Activated CD4-positive, alpha-beta memory T cell treated with anti-CD3 and anti-CD28 coated beads, Interleukin-2, amount 10 ng/mL, durations not matched to agents 7 days and 5 days (primary cell): Measurements from ENCODE around the gene XPNPEP1. TPM values are rescaled to one million over a fixed set of nuclear protein-coding genes. Genes with fewer than 3 reads are reported as not detected.

Source experiments
- CTCF ChIA-PET: fragments of 350-600 bp; sonication (Branson Sonifier 250); formaldehyde crosslinking; loops from one replicate; lab custom pipeline; 2021; ENCODE audit warnings: antibody characterized with exemption, inconsistent platforms; lab: Charles Lee
- POLR2A ChIA-PET: fragments of 350-600 bp; sonication (Branson Sonifier 250); formaldehyde crosslinking; loops from one replicate; lab custom pipeline; 2021; ENCODE audit warnings: antibody characterized with exemption; lab: Charles Lee
- DNase-seq: peaks from one replicate; pipeline ENCODE4 v3.0.0-alpha.2; 2020
- H3K27ac Mint-ChIP-seq: one replicate; pipeline ENCODE4 v1.8.0; 2021; ENCODE audit warnings: mild to moderate bottlenecking, mixed read lengths
- H3K27me3 Mint-ChIP-seq: one replicate; pipeline ENCODE4 v1.8.0; 2021; ENCODE audit warnings: mixed read lengths
- H3K36me3 Mint-ChIP-seq: one replicate; pipeline ENCODE4 v1.8.0; 2021; ENCODE audit warnings: low read depth, mixed read lengths
- H3K4me1 Mint-ChIP-seq: one replicate; pipeline ENCODE4 v1.8.0; 2021; ENCODE audit warnings: mixed read lengths
- H3K4me3 Mint-ChIP-seq: one replicate; pipeline ENCODE4 v1.8.0; 2021; ENCODE audit warnings: mild to moderate bottlenecking, mixed read lengths
- H3K9me3 Mint-ChIP-seq: one replicate; pipeline ENCODE4 v1.8.0; 2021; ENCODE audit warnings: mixed read lengths
- total RNA-seq, 2 experiments: library from RNA; stranded (reverse); gene quantifications; one replicate each; pipeline ENCODE4 v1.2.3, GENCODE V29; 2021

Gene XPNPEP1
- total RNA-seq: 10 to 100 TPM; 78.7 to 90.3 TPM

- H3K27ac Mint-ChIP-seq: peak within 1 kb of the TSS; percentile 75
- CTCF ChIA-PET: interaction anchor here (1.1 to 1.3 kb wide), 2 partner anchors 14 to 39 kb away, joined by 3 read pairs; no protein-coding TSS in a partner anchor
- H3K27me3 Mint-ChIP-seq: peaks cover 5% of the 10 kb centered on the region
- no peaks in the 10 kb centered on the region for H3K9me3 Mint-ChIP-seq
- peak; percentile 87 for DNase-seq
- H3K4me1 Mint-ChIP-seq: peaks cover 52% of the 10 kb centered on the region
- POLR2A ChIA-PET: interaction anchor here (1.0 to 2.9 kb wide), 8 partner anchors 9 to 287 kb away, joined by 3 to 17 read pairs (median 4); no protein-coding TSS in a partner anchor
- H3K4me3 Mint-ChIP-seq: peak within 1 kb of the TSS; percentile 88
- peaks cover 23% of the 10 kb centered on the region for H3K36me3 Mint-ChIP-seq
Observed at GRCh38 chr10:109922976-109923921, at the start of gene XPNPEP1. XPNPEP1 (minus strand) TSS chr10:109923511; CDS start chr10:109923433, 78 bp downstream.

GRCh38 chr10:109972372-109973001 is 49.2 kb upstream of the XPNPEP1 start:
- no peak for DNase-seq
- H3K4me1 Mint-ChIP-seq: no peaks in the 10 kb centered on the region
- no peak overlapping the region for H3K4me3 Mint-ChIP-seq
- peaks cover 4% of the 10 kb centered on the region for H3K27me3 Mint-ChIP-seq
- H3K9me3 Mint-ChIP-seq: no peaks in the 10 kb centered on the region
- H3K36me3 Mint-ChIP-seq: no peaks in the 10 kb centered on the region
- H3K27ac Mint-ChIP-seq: no peak overlapping the region
- POLR2A ChIA-PET: no interaction called here
- CTCF ChIA-PET: interaction anchor here (1.0 kb wide), 1 partner anchor 89 kb away, joined by 3 read pairs; no protein-coding TSS in a partner anchor

- Mint-ChIP-seq H3K4me1 (no peaks in the 10 kb centered on the region), H3K9me3 (no peaks in the 10 kb centered on the region), H3K27ac (no peak overlapping the region), H3K4me3 (no peak overlapping the region), H3K27me3 (peaks cover 4% of the 10 kb centered on the region), H3K36me3 (no peaks in the 10 kb centered on the region)
- no peak for DNase-seq
- POLR2A ChIA-PET: interaction anchor here (0.6 kb wide), 1 partner anchor 239 kb away, joined by 3 read pairs; no protein-coding TSS in a partner anchor
- CTCF ChIA-PET: no interaction called here
Observed at GRCh38 chr10:109971634-109972033, 48.3 kb upstream of the XPNPEP1 start.

- Mint-ChIP-seq H3K27ac (no peak overlapping the region), H3K9me3 (no peaks in the 10 kb centered on the region), H3K27me3 (peaks cover 7% of the 10 kb centered on the region), H3K36me3 (no peaks in the 10 kb centered on the region), H3K4me1 (no peaks in the 10 kb centered on the region), H3K4me3 (no peak overlapping the region)
- CTCF ChIA-PET: no interaction called here
- DNase-seq: no peak
- POLR2A ChIA-PET: no interaction called here
Observed at GRCh38 chr10:109969760-109970346, 46.5 kb upstream of the XPNPEP1 start.

GRCh38 chr10:109968953-109969759 is 45.8 kb upstream of the XPNPEP1 start:
- peaks cover 2% of the 10 kb centered on the region for H3K4me1 Mint-ChIP-seq
- no peak overlapping the region for H3K27ac Mint-ChIP-seq
- ChIA-PET CTCF (interaction anchor here (0.7 to 1.2 kb wide), 3 partner anchors 11 to 85 kb away, joined by 3 to 5 read pairs (median 3); no protein-coding TSS in a partner anchor), POLR2A (no interaction called here)
- no peak overlapping the region for H3K4me3 Mint-ChIP-seq
- DNase-seq: no peak
- no peaks in the 10 kb centered on the region for H3K36me3 Mint-ChIP-seq
- H3K9me3 Mint-ChIP-seq: no peaks in the 10 kb centered on the region
- H3K27me3 Mint-ChIP-seq: peaks cover 7% of the 10 kb centered on the region

- ChIA-PET CTCF (interaction anchor here (1.0 to 1.2 kb wide), 2 partner anchors 10 to 13 kb away, joined by 3 read pairs; no protein-coding TSS in a partner anchor), POLR2A (no interaction called here)
- Mint-ChIP-seq H3K27ac (no peak overlapping the region), H3K36me3 (no peaks in the 10 kb centered on the region), H3K4me3 (no peak overlapping the region), H3K9me3 (no peaks in the 10 kb centered on the region), H3K4me1 (peaks cover 2% of the 10 kb centered on the region), H3K27me3 (peaks cover 7% of the 10 kb centered on the region)
- no peak for DNase-seq
Observed at GRCh38 chr10:109967739-109968088, 44.4 kb upstream of the XPNPEP1 start.

- no peak overlapping the region for H3K4me3 Mint-ChIP-seq
- no peak for DNase-seq
- no peak overlapping the region for H3K27ac Mint-ChIP-seq
- no peaks in the 10 kb centered on the region for H3K36me3 Mint-ChIP-seq
- peaks cover 4% of the 10 kb centered on the region for H3K4me1 Mint-ChIP-seq
- H3K27me3 Mint-ChIP-seq: peaks cover 7% of the 10 kb centered on the region
- ChIA-PET POLR2A (no interaction called here), CTCF (interaction anchor here (1.0 kb wide), 1 partner anchor 11 kb away, joined by 3 read pairs; no protein-coding TSS in a partner anchor)
- no peaks in the 10 kb centered on the region for H3K9me3 Mint-ChIP-seq
Observed at GRCh38 chr10:109966961-109967738, 43.8 kb upstream of the XPNPEP1 start.

- Mint-ChIP-seq H3K36me3 (no peaks in the 10 kb centered on the region), H3K9me3 (no peaks in the 10 kb centered on the region), H3K27me3 (peaks cover 4% of the 10 kb centered on the region), H3K4me1 (peaks cover 4% of the 10 kb centered on the region), H3K27ac (no peak overlapping the region), H3K4me3 (no peak overlapping the region)
- ChIA-PET CTCF (interaction anchor here (1.1 to 1.4 kb wide), 2 partner anchors 12 to 14 kb away, joined by 3 to 4 read pairs; no protein-coding TSS in a partner anchor), POLR2A (no interaction called here)
- DNase-seq: no peak
Observed at GRCh38 chr10:109964318-109964717, 41.0 kb upstream of the XPNPEP1 start.

- DNase-seq: no peak
- ChIA-PET CTCF (interaction anchor here (1.4 kb wide), 1 partner anchor 13 kb away, joined by 3 read pairs; no protein-coding TSS in a partner anchor), POLR2A (no interaction called here)
- no peaks in the 10 kb centered on the region for H3K36me3 Mint-ChIP-seq
- H3K4me3 Mint-ChIP-seq: no peak overlapping the region
- H3K4me1 Mint-ChIP-seq: peaks cover 4% of the 10 kb centered on the region
- no peaks in the 10 kb centered on the region for H3K9me3 Mint-ChIP-seq
- H3K27ac Mint-ChIP-seq: no peak overlapping the region
- peaks cover 2% of the 10 kb centered on the region for H3K27me3 Mint-ChIP-seq
Observed at GRCh38 chr10:109963439-109963838, 40.1 kb upstream of the XPNPEP1 start.

GRCh38 chr10:109962247-109962646 is 38.9 kb upstream of the XPNPEP1 start:
- H3K27ac Mint-ChIP-seq: no peak overlapping the region
- DNase-seq: no peak
- H3K4me3 Mint-ChIP-seq: no peak overlapping the region
- H3K36me3 Mint-ChIP-seq: no peaks in the 10 kb centered on the region
- peaks cover 4% of the 10 kb centered on the region for H3K4me1 Mint-ChIP-seq
- H3K27me3 Mint-ChIP-seq: peaks cover 2% of the 10 kb centered on the region
- H3K9me3 Mint-ChIP-seq: no peaks in the 10 kb centered on the region
- ChIA-PET CTCF (no interaction called here), POLR2A (no interaction called here)

GRCh38 chr10:109961174-109962001 is 38.1 kb upstream of the XPNPEP1 start:
- no peak overlapping the region for H3K4me3 Mint-ChIP-seq
- ChIA-PET POLR2A (no interaction called here), CTCF (interaction anchor here (1.3 kb wide), 1 partner anchor 77 kb away, joined by 3 read pairs; no protein-coding TSS in a partner anchor)
- H3K27me3 Mint-ChIP-seq: peaks cover 2% of the 10 kb centered on the region
- no peak overlapping the region for H3K27ac Mint-ChIP-seq
- no peaks in the 10 kb centered on the region for H3K36me3 Mint-ChIP-seq
- no peaks in the 10 kb centered on the region for H3K9me3 Mint-ChIP-seq
- peaks cover 6% of the 10 kb centered on the region for H3K4me1 Mint-ChIP-seq
- DNase-seq: no peak
